Thymus (tissue), 11 donors: Measurements from ENCODE around the gene FBXW8. TPM values are rescaled to one million over a fixed set of nuclear protein-coding genes. Genes with fewer than 3 reads are reported as not detected.

Source experiments
- DNase-seq, 9 donors: peaks; one replicate each; pipeline ENCODE4 v3.0.0-alpha.2; 2013; ENCODE audit warnings: low spot score in 9 of 9, low read depth in 6 of 9, missing footprints in 1 of 9
- H3K27ac ChIP-seq, 2 donors: one replicate each; pipeline ENCODE4 v1.5.1; 2013; ENCODE audit warnings: control low read depth in 1 of 2, low read depth in 1 of 2, low read length in 1 of 2, mild to moderate bottlenecking in 1 of 2, moderate library complexity in 1 of 2
- H3K27me3 ChIP-seq, 2 donors: one replicate each; pipeline ENCODE4 v1.5.1; 2013; ENCODE audit warnings: low read length in 1 of 2; ENCODE audit not compliant: control insufficient read depth in 2 of 2, insufficient read depth in 1 of 2
- H3K36me3 ChIP-seq, 2 donors: one replicate each; pipeline ENCODE4 v1.5.1; 2013; ENCODE audit warnings: low read length in 1 of 2, mild to moderate bottlenecking in 1 of 2, moderate library complexity in 1 of 2; ENCODE audit not compliant: control insufficient read depth in 2 of 2, insufficient read depth in 2 of 2
- H3K4me1 ChIP-seq, 2 donors: one replicate each; pipeline ENCODE4 v1.5.1; 2013; ENCODE audit warnings: low read length in 2 of 2; ENCODE audit not compliant: control insufficient read depth in 2 of 2, insufficient read depth in 2 of 2
- H3K4me3 ChIP-seq, 2 donors: one replicate each; pipeline ENCODE4 v1.5.1; 2013; ENCODE audit warnings: low read length in 2 of 2, control low read depth in 1 of 2, mild to moderate bottlenecking in 1 of 2
- H3K9me3 ChIP-seq, 2 donors: one replicate each; pipeline ENCODE4 v1.5.1; 2013; ENCODE audit warnings: low read length in 1 of 2, mild to moderate bottlenecking in 1 of 2; ENCODE audit not compliant: control insufficient read depth in 2 of 2, insufficient read depth in 1 of 2
- WGBS: extraction: QIAGEN DNeasy Blood & Tissue Kit; methylation state at CpG from one replicate; pipeline ENCODE4 v1.1.7; 2013; 5-methylcytosine and 5-hydroxymethylcytosine counted together
- polyA plus RNA-seq: library from polyadenylated mRNA; stranded (reverse); fragments of 200-250 nt; gene quantifications from one replicate; pipeline ENCODE4 v1.2.3, GENCODE V29; 2013
- total RNA-seq: library from RNA; stranded (reverse); fragments of 120-200 nt; gene quantifications from one replicate; pipeline ENCODE4 v1.2.4, GENCODE V29; 2013
- donor health status: healthy.

Gene FBXW8
- total and polyA plus RNA-seq, 2 donors, result 4.5 to 6.0 TPM

- no peak for DNase-seq
- peaks cover 5 to 42% of the 10 kb centered on the region in 2 donors for H3K4me1 ChIP-seq
- peaks cover 8 to 40% of the 10 kb centered on the region in 2 donors for H3K27me3 ChIP-seq
- WGBS, result 99% methylated on average over 4 of the region's 4 CpGs
- H3K9me3 ChIP-seq, result peaks cover 0 to 6% of the 10 kb centered on the region in 2 donors
- H3K27ac ChIP-seq, result no peak overlapping the region
- peaks cover 0 to 6% of the 10 kb centered on the region in 2 donors for H3K36me3 ChIP-seq
- H3K4me3 ChIP-seq, result no peak overlapping the region
These were observed 36.3 kb upstream of the FBXW8 start for GRCh38 chr12:116874324-116874995.

- no peak overlapping the region for H3K4me3 ChIP-seq
- H3K27ac ChIP-seq, result no peak overlapping the region
- H3K36me3 ChIP-seq, result peaks cover 0 to 6% of the 10 kb centered on the region in 2 donors
- WGBS, result 32% methylated on average over 19 of the region's 19 CpGs
- peaks cover 16 to 55% of the 10 kb centered on the region in 2 donors for H3K4me1 ChIP-seq
- peaks cover 0 to 6% of the 10 kb centered on the region in 2 donors for H3K9me3 ChIP-seq
- peaks cover 18 to 55% of the 10 kb centered on the region in 2 donors for H3K27me3 ChIP-seq
- DNase-seq, result no peak
These were observed 34.4 kb upstream of the FBXW8 start for GRCh38 chr12:116876151-116876869.

GRCh38 chr12:116878567-116879508 lies 31.9 kb upstream of the FBXW8 start:
- WGBS, result 3% methylated on average over 55 of the region's 55 CpGs
- Histone ChIP-seq H3K9me3 (peaks cover 0 to 6% of the 10 kb centered on the region in 2 donors), H3K27me3 (peaks cover 31 to 78% of the 10 kb centered on the region in 2 donors), H3K36me3 (peaks cover 0 to 6% of the 10 kb centered on the region in 2 donors), H3K4me3 (peak overlapping the region; percentile 58 to 66), H3K4me1 (peaks cover 22 to 68% of the 10 kb centered on the region in 2 donors), H3K27ac (peak overlapping the region; percentile 4 to 70)
- DNase-seq, result peak in 2 of 9 donors; percentile 28 to 49

- H3K27me3 ChIP-seq, result peaks cover 31 to 76% of the 10 kb centered on the region in 2 donors
- H3K4me3 ChIP-seq, result peak overlapping the region; percentile 58 to 66
- WGBS, result 3% methylated on average over 52 of the region's 52 CpGs
These were observed 31.1 kb upstream of the FBXW8 start for GRCh38 chr12:116879509-116880212.

GRCh38 chr12:116880213-116880816 lies 30.4 kb upstream of the FBXW8 start:
- WGBS, result 7% methylated on average over 21 of the region's 21 CpGs
- no peaks in the 10 kb centered on the region for H3K9me3 ChIP-seq
- H3K27ac ChIP-seq, result peak overlapping the region in 1 of 2 donors; percentile 86
- peaks cover 22 to 63% of the 10 kb centered on the region in 2 donors for H3K4me1 ChIP-seq
- H3K4me3 ChIP-seq, result peak overlapping the region; percentile 58 to 66
- H3K27me3 ChIP-seq, result peaks cover 31 to 74% of the 10 kb centered on the region in 2 donors
- no peaks in the 10 kb centered on the region for H3K36me3 ChIP-seq
- peak in 1 of 9 donors; percentile 13 for DNase-seq

More at GRCh38 chr12:116879509-116880212, 31.1 kb upstream of the FBXW8 start:
- DNase-seq, result peak in 2 of 9 donors; percentile 40 to 68
- Histone ChIP-seq H3K4me1 (peaks cover 22 to 61% of the 10 kb centered on the region in 2 donors), H3K36me3 (peaks cover 0 to 3% of the 10 kb centered on the region in 2 donors), H3K9me3 (peaks cover 0 to 3% of the 10 kb centered on the region in 2 donors), H3K27ac (peak overlapping the region in 1 of 2 donors; percentile 86)

- Histone ChIP-seq H3K9me3 (no peaks in the 10 kb centered on the region), H3K36me3 (no peaks in the 10 kb centered on the region), H3K27me3 (peaks cover 31 to 74% of the 10 kb centered on the region in 2 donors), H3K27ac (peak overlapping the region in 1 of 2 donors; percentile 86), H3K4me3 (peak overlapping the region; percentile 58 to 66), H3K4me1 (peaks cover 22 to 66% of the 10 kb centered on the region in 2 donors)
- WGBS, result under 1% methylated on average over 65 of the region's 65 CpGs
- peak in 5 of 9 donors; percentile 49 to 82 (median 65) for DNase-seq
These were observed 29.9 kb upstream of the FBXW8 start for GRCh38 chr12:116880817-116881324.

GRCh38 chr12:116881325-116881876 lies 29.3 kb upstream of the FBXW8 start, which contains the start of gene HRK:
HRK (minus strand) TSS chr12:116881441; CDS start chr12:116881307, 134 bp downstream.
- H3K27me3 ChIP-seq, result peaks cover 31 to 68% of the 10 kb centered on the region in 2 donors
- peak within 1 kb of the TSS in 1 of 2 donors; percentile 86 for H3K27ac ChIP-seq
- no peaks in the 10 kb centered on the region for H3K9me3 ChIP-seq
- H3K36me3 ChIP-seq, result no peaks in the 10 kb centered on the region
- H3K4me3 ChIP-seq, result peak within 1 kb of the TSS; percentile 58 to 66
- DNase-seq, result peak in 2 of 9 donors; percentile 29 to 55
- under 1% methylated on average over 49 of the region's 49 CpGs for WGBS
- H3K4me1 ChIP-seq, result peaks cover 22 to 62% of the 10 kb centered on the region in 2 donors
